Left hindlimb (tissue), 1 donor: ENCODE results near the gene APOL3.
A peak's percentile ranks its signal among the peaks of the same experiment; 100 is the strongest.
"Not testable (repeated sequence)": the region's sequence is repeated elsewhere in the genome, so short reads cannot be mapped to it uniquely, and the experiment has no call there.

Experiments used
- DNase-seq: peaks from one replicate; pipeline ENCODE4 v3.0.0-alpha.2; 2018

APOL3 gene

DNA sequence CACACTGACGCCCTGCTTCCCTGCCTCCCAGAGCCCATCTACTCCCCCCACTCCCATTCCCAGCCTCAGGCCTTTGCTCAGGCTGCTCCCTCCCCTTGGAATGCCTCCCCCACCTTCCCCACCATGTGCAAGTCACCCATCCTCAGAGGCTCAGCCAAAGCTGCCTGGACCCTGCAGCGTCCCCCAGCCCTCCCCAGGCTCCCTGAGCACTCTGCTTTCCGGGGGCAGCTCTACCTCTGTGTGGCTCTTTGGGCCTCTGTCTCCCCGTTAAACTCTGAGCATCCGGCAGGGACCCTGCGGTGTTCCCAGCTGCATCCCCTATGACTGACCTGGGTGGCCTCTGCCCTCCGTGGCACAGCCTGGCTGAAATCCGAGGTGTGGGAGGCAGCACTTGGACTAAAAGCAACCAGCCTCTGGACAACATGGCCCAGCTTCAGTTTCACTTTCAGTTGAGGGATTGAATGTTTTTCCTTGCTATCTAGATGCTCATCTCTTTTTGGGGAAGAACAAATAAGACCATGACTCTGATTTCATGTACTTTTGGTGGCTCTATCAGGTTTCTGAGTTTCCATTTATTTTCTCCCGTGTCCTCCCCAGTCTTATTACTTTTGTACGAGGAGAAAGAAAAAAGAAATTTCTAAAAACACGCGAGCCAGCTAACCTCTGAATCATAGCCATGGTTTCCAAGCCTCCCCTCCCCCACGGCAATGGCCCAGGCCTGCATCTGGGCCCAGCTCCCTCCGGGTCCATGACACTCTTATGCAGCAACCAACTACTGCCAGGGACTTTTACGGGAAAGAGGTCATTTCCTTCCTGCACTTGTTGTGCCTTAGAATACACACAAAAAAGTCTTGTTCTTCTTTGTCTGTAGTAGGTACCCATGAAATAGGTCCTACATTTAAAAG is 3.8 kb downstream of the APOL3 start:
- DNase-seq: peak; percentile 79

DNA sequence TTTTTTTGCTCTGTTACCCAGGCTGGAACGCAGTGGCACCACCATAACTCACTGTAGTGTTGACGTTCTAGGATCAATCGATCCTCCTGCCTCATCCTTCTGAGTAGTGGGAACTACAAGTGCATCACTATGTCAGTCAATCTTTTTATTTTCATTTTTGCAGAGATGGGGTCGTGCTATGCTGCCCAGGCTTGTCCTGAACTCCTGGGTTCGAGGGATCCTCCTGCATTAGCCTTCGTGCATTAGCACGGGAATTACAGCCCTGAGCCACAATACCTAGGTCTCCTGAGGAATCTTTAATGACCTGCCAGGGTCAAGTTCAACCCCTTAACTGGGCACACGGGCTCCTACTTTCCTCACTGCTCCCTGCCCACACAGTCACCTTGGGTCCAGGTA is 4.4 kb downstream of the APOL3 start:
- DNase-seq: no peak

DNA sequence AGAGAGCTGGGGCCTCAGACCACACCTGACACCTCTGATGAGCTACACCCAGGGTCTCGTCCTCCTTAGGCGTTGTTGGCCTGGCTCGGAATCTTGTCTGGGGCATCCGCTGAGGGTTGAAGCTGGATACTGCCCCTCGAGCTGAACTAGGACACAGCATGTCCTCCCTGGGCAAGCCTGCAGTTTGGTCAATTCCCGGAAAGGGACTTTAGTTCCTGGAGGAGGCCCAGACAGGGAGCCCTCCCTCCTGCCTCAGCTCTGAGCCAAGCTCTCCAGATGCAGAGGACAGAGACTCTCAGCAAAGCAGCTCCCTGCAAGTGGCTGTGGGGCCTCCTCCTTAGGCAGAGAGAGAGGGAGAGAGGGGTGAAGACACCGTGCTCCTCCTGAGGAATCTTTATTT is 4.9 kb downstream of the APOL3 start:
- DNase-seq: peak; percentile 82

DNA sequence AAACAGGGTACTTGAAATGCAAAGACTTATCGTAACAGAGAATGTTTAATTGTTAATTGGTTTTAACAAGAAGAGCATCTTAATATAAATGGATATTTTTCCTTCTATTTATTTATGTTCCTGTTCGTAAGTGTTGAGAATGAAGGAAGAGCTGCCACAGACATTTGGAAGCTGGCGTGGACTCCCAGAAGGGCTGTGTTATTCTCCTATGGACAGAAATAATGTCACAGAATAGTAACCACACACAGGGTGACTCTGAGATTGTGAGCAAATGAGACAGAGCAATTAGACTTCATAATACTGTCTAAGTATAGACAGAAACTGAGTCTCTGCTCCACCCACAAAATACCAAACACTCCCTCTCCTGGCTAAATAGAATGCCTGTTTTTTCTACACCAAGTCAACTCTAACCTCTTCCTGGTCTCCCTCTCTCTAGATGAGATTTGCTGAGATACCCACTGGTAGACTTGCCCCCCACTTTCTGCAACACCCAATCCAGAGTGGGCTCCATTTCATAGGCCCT is 6.1 kb downstream of the APOL3 start:
- no peak for DNase-seq

DNA sequence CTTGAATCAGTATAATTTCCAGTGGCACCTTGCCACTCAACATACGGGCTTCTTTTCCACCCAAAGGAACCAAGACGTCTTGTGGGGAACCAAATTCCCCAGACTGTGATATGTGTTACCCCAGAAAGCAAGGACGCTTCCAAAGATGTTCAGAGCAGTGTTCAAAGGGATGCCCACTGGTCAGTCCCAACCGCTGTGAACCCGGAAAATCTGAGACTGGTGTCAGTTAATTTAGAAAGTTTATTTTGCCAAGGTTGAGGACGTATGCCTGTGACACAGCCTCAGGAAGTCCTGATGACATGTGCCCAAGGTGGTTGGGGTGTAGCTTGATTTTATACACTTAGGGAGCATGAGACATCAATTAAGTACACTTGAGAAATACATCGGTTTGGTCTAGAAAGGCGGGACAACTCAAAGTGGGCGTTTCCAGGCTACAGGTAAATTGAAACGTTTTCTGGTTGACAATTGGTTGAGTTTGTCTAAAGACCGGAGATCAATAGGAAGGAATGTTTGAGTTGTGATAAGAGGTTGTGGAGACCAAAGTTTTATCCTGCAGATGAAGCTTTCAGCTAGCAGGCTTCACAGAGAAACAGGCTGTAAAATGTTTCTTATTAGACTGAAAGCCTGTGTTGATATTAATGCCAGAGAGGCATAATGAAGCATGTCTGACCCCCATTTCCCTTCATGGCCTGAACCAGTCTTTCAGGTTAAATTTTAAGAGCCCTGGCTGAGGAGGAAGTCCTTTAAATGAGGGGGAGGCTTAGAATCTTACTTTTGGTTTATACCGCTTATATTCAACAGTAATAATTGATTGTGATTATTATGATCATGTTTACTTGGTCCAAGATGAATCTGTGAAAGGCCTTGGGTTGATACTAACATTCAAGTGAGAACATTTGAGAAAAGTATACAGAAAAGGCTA is 6.8 kb downstream of the APOL3 start:
- no peak for DNase-seq

DNA sequence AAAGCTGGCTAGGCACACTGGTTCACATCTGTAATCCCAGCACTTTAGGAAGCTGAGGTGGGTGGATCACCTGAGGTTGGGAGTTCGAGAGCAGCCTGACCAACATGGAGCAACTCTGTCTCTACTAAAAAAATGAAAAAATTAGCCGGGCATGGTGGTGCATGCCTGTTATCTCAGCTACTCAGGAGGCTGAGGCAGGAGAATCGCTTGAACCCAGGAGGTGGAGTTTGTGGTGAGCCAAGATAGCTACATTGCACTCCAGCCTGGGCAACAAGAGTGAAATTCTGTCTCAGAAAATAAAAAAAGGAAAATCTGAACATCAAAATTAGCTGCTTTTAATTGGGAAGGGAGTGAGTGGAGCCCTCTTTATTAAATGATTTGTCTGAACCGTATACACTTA is 7.7 kb downstream of the APOL3 start:
- DNase-seq: not testable (repeated sequence)

DNA sequence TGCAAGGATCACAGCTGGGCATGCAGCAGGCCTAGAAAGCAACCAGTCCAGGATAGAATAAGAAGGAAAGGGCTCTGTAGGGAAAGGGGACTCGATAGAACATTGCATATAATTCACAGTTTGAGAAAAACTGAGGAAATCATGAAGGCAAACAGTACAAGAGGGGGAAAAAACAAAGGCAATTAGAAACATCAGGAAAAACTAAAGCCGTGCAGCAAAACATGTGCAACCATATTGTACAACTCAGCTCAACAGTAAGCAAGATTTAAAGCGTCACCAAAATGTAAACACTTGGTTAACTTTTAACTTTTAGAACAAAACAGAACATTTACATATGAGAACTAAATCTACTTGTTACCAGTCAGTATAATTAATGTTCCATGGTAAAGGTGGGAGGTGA is 8.5 kb downstream of the APOL3 start:
- DNase-seq: no peak

DNA sequence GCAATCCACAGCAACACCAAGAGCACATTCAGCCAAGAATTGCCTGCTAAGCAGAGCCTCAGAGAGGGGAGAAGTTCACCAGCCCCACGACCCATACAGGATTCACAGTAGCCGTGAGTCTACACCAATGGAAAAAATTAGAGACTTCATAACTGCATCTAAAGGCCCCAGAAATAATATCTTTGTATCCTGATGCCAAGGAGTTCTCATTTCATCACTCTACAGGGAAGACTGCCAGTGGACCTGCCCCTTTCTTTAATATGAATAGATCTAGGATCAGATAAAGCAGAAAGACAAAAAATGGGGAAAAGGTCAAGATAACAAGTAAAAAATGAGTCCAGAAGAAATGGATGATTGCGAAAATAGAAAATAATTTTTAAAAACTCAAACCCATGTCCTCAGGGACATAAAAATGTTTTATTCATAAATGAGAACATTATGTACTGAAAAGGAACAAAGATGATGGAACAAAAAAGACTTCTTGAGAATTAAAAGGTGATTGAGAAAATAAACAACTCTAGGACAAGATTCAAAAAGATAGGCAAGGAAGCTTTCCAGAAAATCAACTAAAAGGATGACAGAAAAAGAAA is 9.5 kb downstream of the APOL3 start:
- DNase-seq: no peak

DNA sequence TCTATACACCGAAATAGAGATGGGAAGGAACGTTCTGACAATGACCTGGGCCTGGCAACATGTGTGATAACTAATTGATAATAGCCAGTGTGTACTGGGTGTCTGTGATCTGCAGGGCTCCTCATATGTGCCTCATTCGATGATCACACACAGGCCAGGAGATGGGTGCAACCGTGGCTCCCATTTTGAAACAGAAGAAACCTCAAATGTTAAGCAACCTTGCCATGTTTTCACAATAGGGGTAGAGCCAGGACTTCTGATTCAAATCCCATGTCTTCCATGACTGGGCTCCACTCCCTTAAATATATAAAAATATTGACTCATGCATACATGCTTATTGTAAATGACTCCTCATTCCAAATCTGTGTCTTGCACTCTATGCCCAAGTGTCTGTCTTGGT is 11.1 kb downstream of the APOL3 start:
- no peak for DNase-seq

DNA sequence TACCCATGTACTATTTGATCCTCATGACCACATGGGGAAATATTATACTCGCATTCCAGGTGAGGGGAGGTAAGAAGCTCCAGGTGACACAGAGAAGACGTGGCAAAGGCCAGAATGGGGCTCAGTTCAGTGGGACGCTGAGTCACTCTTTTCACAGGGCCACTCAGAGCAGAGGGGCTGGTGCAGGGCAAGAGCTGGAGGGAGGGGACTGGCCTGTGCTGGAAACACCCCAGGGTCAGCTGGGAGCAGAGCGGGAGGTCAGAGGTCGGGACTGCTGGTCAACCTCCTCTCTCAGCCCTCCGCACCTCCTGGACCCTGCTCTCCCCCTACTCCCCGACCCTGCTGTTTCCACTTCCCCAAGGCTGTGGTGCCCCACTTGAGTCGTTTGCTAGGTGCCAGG is 12.1 kb downstream of the APOL3 start:
- no peak for DNase-seq

DNA sequence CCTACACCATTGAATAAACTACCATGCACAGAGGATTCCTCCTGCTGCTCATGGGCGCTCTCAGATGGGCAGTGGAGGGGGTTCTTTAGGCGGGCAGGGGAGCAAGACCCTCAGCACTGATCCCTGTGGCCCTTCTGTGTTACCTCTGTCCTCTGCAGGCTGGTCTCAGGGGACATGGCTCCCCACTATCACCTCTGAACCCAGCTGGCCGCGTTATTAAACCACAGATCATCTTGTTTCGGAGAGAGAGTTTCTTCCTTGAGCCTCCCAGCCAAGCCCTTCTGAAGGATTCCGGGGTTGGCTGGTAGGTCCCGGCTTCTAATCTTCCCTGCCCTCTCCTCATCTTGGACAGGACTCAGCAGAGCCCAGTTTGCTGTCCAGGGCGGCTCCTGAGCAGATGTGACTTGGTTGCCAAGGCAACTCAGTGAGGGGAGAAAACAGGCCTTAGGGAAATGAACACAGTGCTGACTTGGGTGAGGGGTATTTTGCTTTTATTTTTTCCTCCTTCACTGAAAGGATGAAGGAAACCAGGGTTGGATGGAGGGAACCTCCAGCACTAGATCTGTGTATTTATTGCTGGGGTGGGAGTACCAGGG is 13.3 kb downstream of the APOL3 start:
- DNase-seq: no peak

DNA sequence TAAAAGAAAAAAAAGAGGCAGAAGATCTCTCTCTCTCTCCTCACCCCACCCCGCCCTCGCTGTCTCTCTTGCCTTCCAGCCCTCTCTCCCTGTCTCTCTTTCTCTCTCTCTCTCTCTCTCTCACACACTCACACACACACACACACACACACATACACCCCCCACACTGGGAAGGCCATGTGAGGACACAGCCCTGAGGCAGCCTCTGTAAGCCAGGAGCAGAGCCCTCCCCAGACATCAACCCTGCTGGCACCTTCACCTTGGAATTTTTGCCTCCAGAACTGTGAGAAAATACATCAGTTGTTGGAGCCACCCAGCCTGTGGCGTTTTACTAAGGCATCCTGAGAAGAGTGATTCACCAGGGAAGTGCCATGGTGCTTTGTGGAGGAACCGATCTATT is 14.7 kb downstream of the APOL3 start:
- no peak for DNase-seq

DNA sequence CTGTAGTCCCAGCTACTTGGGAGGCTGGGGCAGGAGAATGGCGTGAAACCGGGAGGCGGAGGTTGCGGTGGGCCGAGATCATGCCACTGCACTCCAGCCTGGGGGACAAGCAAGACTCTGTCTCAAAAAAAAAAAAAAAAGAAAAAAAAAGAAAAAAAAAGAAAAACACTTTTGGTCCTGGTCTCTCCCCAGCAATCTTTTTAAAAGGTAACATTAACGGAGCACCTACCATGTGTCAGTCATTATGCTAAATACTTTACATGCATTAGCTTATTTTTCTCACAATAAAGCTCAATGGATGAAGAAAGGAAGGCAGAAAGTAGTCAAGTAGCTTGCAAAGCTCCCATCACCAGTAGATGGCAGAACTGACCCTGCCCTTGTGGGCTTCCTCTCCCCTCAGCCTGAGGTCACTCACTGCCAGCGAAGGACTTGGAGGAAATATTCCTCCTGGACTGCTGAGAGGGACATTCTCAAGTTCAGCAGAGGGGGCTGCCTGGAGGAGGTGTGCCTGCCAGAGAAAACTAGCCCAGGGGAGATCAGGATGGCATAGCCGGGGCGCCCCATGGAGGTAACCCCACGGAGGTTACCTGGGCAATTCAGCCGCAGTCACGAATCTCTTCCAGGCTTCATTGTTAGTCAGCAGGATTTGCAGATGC is 15.5 kb downstream of the APOL3 start:
- peak; percentile 73 for DNase-seq

DNA sequence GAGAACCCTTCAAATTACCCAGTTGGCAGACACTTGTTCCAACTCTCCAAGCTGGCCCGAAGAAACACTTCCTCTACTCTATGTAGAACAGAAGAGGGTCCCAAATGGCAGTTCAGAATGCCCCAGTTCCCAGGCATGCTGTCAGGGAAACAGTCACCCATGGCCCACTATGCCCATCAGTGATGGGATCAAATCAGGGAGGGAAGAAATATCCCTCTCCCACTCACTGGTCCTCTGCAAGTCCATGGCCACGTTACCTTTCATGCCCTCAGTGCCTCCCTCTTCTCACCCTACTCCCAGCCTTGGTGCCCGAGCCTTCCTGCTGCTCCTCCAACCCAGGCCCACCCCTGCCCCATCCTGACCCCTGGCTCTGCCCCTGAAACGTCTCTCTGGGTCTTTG is 16.6 kb downstream of the APOL3 start:
- no peak for DNase-seq

DNA sequence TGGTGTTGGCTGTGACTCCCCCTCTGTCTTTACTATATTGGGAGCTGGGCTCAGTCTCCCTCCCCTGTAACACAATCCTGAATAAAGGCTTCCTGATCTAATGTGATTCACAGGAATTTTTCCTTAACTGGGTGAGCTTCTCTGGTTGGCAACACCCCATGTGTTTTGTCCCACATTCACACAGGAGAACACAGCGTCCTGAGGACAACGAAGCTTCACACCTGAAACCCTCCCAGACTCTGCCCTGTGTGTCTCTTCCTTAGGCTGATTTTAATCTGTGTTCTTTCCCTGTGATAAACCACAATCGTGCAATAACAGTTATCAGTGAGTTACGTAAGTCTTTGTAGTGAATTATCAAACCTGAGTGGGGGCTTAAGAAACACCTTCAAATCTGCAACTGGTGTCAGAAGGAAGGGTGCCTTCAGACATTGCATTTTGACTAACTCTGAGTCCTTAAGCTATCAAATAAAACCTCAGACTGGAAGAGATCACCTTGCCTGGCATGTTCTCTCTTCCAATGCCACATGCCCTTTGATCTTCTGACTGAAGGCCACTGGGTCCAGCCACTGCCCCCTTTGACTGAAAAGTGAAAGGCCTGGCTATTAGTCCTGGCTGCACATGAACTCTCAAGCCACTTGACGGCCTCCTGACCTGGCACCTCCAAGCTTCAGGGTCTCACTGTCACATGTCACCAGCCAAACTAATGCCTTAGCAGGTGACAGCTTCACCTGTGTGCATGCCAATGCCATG is 17.3 kb downstream of the APOL3 start:
- no peak for DNase-seq

DNA sequence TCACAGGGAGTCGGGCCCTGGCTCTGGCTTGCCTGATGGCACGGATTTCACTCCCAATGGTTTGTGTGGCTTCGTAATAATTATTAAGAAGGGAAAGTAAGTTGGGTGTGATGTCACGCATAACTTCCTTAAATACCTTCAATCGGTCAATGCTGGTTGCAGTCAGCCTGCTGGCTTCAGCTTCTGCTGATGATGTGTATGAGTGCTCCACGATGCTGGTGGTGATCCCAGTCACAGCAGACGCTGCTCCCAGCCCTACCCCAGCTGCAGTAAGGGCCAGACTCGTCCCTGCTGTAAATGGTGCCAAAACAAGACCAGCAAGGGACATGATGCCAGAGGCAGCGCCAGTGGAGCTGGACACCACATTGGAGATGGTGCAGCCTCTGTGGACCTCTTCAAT is 19.1 kb downstream of the APOL3 start:
- DNase-seq: no peak

DNA sequence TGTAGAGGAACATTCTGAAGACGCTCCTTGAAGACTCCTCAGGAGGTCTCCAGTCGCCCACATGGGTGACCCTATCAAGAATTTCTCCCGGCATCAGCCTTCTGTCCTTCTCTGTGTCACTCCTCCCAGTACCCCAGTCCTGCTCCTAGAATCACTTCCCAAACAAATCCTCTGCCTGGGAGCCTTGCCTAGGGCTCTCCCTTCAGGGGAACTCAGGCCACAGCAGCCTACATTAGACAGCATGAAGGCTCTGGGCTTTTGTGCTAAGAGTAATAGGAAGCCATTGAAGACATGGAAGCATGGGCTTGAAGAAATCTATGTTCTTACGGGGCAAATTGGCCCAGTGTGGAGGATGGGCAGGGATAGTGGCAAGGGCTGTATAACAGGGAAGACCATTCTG is 21.8 kb downstream of the APOL3 start:
- DNase-seq: not testable (repeated sequence)

DNA sequence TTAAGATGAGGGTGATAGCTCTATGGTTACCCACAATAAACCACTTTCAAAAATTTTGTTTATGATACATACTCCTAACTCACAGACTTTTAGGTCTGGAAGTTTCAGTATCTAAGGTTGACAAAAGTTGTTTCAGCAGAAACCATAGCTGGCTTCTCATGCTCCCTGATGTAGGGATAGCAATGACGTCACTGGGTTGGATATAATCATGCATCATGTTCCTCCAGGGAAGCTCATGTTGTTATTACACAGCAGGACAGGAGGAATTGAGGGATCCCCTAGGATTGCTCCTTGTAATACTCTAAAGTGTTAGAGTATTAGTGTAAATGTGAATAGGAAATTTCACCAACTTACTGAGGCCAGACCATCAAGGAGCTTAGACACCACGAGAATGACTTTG is 23.6 kb downstream of the APOL3 start:
- DNase-seq: no peak

DNA sequence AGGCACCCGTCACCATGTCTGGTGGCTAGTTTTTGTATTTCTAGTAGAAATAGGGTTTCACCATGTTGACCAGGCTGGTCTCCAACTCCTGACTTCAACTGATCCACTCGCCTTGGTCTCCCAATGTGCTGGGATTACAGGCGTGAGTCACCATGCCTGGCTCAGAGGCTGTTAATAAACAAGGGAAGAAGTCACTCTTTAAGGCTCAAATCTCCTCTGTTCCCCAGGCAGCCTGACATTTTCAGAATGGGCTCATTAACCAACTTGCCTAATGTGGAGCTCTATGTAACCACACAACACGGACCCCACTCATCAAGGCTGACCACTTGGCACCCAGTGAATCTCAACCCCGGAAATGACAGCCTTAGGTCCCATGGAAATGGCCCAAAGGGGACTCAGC is 24.1 kb downstream of the APOL3 start:
- no peak for DNase-seq

DNA sequence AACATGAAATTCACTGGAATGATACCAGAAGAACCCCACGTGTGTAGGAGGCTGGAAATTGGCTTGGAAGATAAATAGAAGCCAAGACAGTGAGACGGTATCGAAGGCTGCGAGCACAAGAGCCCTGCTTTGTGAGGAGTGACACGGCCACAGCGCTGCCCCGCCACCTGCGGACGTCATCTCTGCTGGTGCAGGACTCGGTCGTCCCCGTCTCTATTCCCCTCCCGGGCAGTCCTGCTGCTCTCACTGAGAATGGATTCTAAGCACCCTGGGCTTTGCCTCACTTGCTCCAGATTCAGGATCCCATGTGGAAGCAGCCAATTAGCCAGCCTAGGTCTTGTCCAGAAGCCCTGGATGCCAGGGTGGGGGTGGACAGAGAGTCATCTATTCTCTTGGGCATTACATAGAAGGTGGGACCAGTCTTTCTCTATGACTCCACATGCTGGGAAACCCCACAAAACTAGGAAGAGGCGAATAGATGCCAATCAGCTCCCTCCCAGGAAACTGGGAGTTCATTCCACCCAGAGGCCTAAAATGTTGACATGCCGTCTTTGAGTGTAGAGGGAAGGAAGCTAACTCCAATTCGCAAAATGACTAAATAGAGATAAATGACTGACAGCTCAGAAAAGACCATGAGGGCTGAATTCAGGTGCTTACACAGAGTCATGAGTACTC is 25.1 kb downstream of the APOL3 start:
- DNase-seq: no peak

DNA sequence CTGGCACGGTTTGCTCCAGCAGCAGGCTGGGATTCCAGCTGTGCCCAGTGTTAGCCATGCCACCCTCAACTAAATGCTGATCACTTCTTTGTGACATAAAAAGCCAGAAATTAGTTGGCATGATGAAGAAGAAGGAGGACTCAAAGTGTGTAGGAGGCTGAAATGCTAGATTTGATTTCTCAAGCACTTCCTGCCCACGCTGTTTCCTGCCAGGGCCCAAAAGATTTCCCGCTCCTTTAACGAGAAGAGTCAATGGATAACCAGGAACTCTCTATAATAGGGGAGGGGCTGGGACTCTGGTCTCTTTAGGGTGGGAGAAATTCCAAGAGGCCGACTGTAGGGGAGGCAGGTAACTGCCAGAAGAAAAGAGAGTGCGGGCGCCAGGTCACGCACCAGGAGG is 26.4 kb downstream of the APOL3 start:
- DNase-seq: no peak
